D721Med (cell line): Measurements from ENCODE around the gene LTF.

Source experiments
- DNase-seq: peaks from one replicate; pipeline ENCODE4 v3.0.0; 2011; ENCODE audit warnings: low spot score; ENCODE audit not compliant: insufficient read length
- FAIRE-seq: peaks from 2 replicates; lab custom pipeline; 2011; peaks lifted over from hg19 to GRCh38; lab: Jason Lieb, UNC
- TF ChIP-seq, protein P1 (sequence below): IDR thresholded peaks from 2 replicates; pipeline ENCODE4 v1.5.1; 2012; ENCODE audit warnings: mild to moderate bottlenecking, control low read depth; ENCODE audit not compliant: insufficient read depth; ENCODE audit errors: missing control alignments

LTF gene

DNA sequence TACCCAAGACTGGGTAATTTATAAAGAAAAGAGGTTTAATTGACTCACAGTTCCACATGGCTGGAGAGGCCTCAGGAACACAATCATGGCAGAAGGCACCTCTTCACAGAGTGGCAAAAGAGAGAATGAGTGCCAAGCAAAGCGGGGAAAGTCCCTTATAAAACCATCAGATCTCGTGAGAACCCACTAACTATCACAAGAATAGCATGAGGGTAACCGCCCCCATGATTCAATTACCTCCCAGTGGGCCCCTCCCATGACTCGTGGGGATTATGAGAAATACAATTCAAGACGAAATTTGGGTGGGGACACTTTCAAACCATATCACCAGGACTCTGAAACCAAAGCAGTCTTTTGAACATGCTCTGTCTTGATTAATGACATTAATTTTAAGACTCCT lies 40.1 kb upstream of the LTF start:
- no peak for FAIRE-seq

DNA sequence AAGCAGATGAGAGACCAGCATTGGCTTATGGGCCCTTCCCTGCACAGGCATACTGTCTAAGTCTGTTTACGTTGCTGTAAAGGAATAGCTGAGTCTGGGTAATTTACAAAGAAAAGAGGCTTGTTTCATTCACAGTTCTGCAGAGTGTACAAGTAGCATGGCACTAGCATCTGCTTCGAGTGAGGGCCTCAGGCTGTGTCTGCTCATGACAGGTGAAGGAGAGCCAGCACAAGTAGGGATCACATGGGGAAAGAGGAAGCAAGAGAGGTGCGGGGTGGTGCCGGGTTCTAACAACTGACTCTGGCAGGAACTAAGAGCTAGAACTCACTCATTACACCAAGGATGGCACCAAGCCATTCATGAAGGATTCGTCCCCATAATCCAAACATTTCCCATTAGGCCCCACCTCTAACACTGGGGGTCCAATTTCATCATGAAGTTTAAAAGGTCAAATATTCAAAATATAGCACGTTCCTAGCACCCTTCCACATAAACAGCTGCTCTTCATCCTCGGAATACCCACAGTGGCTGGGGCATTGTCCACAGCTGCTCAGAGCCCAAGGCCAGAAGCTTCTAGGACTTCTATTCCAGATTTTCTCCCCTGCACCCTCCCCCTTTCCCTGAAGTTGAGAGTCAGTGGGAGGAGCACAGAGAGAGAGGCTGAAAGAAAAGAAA lies 38.6 kb upstream of the LTF start:
- DNase-seq = no peak
- TF ChIP-seq, protein P1, sequence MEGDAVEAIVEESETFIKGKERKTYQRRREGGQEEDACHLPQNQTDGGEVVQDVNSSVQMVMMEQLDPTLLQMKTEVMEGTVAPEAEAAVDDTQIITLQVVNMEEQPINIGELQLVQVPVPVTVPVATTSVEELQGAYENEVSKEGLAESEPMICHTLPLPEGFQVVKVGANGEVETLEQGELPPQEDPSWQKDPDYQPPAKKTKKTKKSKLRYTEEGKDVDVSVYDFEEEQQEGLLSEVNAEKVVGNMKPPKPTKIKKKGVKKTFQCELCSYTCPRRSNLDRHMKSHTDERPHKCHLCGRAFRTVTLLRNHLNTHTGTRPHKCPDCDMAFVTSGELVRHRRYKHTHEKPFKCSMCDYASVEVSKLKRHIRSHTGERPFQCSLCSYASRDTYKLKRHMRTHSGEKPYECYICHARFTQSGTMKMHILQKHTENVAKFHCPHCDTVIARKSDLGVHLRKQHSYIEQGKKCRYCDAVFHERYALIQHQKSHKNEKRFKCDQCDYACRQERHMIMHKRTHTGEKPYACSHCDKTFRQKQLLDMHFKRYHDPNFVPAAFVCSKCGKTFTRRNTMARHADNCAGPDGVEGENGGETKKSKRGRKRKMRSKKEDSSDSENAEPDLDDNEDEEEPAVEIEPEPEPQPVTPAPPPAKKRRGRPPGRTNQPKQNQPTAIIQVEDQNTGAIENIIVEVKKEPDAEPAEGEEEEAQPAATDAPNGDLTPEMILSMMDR = no peak
- no peak for FAIRE-seq

More for the DNA sequence above, 40.1 kb upstream of the LTF start:
- TF ChIP-seq, protein P1 = no peak
- DNase-seq = no peak

DNA sequence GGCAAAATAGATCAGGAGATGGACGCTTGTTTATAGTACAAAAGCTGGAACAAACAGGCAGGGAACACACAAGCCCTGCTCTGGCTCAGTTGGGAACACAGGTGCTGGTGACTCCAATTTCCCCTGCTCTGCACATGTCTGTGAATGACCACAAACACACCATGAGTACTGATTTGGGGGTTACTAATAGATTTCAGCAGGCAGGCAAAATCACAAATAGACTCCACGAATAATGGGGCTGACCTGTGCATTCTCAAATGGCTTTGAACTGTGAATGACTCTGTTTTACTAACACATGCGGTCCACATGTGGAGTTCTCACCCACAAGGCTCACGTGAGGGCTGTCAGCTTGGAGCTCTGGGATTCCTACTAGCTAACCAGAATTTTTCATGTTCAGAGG lies 37.0 kb upstream of the LTF start:
- TF ChIP-seq, protein P1 = no peak
- DNase-seq (no peak), FAIRE-seq (no peak)

DNA sequence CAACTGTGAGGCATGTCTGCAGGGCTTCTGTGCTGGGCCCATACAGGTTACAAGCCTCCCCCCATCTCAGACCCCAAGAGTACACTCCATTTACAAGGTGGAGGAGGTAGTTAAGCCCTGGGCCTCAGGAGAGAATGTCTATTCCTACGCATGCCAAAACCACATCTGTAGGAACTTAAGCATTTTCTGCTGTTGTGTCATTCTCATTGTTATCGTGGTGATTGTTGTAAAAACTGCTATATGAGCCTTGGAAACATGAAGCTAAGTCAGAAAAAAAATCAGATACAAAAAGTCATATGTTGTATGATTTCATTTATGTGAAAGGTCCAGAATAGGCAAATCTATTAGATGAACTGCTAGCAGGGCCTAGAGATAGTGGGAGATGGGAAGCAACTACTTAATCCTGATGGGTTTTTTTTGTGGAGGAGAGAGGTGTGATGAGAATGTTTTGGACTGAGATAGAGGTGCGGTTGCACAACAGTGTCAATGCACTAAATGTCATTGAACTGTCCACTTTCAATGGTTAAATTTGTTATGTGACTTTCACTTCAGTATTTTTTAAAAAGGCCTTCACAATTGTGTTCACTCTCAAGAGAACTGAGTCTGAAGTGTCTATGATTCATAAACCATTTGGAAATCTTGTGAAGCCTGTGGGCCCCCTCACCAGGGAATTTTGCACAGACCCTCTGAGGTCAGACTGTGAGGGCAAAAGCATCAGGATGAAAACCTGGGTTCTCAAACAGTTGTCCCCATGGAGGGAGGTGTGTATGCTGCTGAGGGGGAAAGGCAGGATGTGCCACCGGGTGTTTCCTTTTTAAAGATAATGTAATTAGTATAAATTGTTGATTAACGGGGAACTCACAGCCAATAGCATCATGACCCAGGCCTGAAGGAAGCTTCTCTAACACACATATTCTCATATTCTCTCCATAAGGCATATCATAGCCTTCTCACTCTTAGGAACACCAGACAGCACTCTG lies 36.2 kb upstream of the LTF start:
- DNase-seq (no peak), FAIRE-seq (no peak)
- TF ChIP-seq, protein P1 = no peak

DNA sequence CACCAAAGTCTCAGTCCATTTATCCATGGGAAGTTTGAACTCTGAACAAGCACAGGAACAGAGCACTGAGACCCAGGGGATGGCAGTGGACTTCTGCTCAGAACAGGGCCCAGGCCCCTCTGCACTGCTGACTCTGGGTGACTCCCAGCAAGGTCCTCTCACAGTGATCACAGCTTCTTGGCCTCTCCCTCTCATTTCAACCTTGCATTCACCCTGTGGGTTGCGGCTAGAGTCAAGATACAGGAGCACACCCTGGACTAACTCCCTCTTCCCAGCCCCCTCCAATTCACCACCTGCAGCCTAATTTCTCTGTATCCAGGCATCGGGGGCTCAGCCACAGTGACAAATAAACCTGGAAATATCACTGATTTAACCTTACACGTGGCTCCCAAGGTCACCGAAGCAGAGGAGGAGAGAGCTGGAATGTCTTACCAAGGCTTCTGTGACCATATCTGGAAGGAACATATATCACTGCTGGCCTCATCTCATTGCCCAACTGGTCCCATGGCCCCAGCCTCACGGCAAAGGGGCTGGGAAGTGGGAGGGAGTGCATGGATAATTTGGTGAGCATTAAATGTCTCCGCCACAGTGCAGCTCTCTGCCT lies 34.3 kb upstream of the LTF start:
- DNase-seq (no peak), FAIRE-seq (no peak)
- TF ChIP-seq, protein P1 = no peak

DNA sequence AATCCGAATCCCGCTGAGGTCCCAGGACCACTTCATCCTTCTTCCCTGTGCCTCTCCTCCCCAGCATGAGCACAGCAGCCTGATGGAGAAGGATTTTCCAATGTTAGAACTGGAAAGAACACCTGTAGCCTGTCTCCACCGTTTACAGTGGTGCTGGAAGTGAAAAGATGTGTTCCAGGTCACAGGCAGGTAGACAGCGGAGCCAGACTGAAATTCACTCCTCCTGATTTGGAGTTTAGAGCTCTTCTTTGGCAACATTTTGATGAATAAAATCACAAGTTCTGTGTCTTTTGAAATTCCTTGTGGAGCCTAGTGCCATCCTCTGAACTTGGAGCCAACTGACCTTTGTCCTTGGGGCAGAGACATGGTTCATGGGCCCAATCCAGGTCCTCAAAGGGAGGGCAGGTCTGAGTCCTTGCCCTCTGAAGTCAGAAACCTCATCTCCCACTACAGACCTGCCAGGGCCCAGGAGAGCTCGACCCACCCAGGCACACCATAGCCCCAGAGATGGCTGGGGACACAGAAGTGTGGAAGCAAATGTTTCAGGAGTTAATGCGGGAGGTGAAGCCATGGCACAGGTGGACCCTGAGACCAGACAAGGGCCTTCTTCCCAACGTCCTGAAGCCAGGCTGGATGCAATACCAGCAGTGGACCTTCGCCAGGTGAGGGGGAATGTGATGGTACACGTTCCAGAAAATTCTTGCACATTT lies 33.0 kb upstream of the LTF start, which contains the start of gene RTP3:
TSS of gene RTP3 (plus strand) at position 421 of the 710 bp plus-strand sequence. CDS start at position 508, 87 bp downstream.
- DNase-seq (no peak), FAIRE-seq (no peak)
- TF ChIP-seq, protein P1 = no peak
